ENCODE results near the gene TMEM179.

Gene TMEM179

DNA sequence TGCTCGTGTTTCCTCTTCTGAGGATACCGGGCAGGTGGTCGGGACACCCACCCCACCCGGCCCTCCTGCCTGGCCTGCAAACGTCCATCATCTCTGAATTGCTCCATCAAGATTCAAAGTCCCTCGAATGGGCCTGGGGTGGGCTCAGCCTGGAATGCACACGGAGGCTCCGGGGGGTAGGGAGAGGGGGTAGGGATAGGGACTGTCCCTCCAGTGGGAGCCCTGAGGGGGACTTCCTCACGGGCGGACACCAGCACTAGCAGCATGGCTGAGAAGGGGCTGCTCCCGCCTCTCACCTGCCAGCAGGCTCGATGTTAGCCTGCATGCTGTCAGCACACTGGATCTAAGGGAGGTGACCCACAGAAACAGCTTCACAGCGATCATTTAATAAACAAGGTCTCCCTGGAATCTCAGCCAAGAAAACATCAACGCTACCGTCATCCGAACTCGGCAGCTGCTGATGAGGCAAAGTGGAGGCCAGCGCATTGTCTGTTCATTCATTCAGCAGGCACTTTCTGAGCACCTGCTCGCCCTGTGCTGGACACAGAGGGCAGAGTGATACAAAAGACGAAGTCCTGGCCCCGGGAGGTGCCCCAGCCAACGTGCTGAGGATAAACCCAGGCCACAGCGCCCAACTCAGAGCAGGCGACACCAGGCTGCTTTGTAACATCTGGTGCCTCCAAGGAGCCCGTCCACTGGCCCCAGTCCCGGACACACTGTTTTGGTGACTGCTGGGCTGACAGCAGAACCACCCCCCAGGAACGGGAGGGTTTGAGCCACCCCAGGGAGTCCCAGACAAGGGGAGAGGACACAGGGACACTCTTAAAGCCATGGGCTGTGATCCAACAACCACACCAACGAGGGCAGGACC is 6.3 kb downstream of the TMEM179 start:
- H3K9ac ChIP-seq (ENCODE audit: insufficient read length), result no peak overlapping the region
- TF ChIP-seq EZH2 (IDR thresholded peaks at IDR 0.05), result no peak
- no peak for TF ChIP-seq FOXP2 (optimal IDR thresholded peaks at IDR 0.05; ENCODE audit: control extremely low read depth, extremely low read length, insufficient read depth)
- no peak for TF ChIP-seq POLR2AphosphoS5 (IDR thresholded peaks at IDR 0.05; ENCODE audit: borderline replicate concordance, low read depth, low read length)
- DNase-seq (ENCODE audit: low read depth, low spot score), result no peak
- H3K27ac ChIP-seq, result no peak overlapping the region
- no peaks in the 10 kb centered on the region for H3K9me3 ChIP-seq (ENCODE audit: low read depth, low read length)
- no peaks in the 10 kb centered on the region for H3K36me3 ChIP-seq (ENCODE audit: insufficient read depth, low read length)
- no peak overlapping the region for H3K4me3 ChIP-seq

DNA sequence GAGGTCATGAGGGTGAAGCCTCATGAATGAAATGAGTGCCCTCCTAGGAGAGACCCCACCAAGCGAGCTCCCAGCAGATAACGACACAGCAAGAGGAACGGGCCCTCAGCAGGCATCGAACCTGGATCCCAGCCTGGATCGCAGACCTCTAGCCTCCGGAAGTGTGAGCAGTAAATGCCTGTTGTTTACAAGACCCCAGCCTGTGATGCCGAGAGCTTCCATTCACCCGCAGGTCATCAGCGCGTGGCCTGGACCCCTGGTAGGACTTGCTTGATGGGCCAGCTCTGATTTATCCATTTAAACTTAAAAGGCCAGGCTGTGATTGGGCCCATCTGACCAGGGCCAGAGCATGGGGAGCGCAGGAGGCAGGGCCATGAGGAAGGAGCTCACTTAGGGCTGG is 7.0 kb downstream of the TMEM179 start:
- H3K36me3 ChIP-seq (ENCODE audit: insufficient read depth, low read length), result no peaks in the 10 kb centered on the region
- H3K9me3 ChIP-seq (ENCODE audit: low read depth, low read length), result no peaks in the 10 kb centered on the region
- no peak for DNase-seq (ENCODE audit: low read depth, low spot score)
- H3K9ac ChIP-seq (ENCODE audit: insufficient read length), result no peak overlapping the region
- H3K4me3 ChIP-seq, result no peak overlapping the region
- TF ChIP-seq EZH2 (IDR thresholded peaks at IDR 0.05) (no peak), FOXP2 (optimal IDR thresholded peaks at IDR 0.05; ENCODE audit: control extremely low read depth, extremely low read length, insufficient read depth) (no peak), POLR2AphosphoS5 (IDR thresholded peaks at IDR 0.05; ENCODE audit: borderline replicate concordance, low read depth, low read length) (no peak)
- H3K27ac ChIP-seq, result no peak overlapping the region

DNA sequence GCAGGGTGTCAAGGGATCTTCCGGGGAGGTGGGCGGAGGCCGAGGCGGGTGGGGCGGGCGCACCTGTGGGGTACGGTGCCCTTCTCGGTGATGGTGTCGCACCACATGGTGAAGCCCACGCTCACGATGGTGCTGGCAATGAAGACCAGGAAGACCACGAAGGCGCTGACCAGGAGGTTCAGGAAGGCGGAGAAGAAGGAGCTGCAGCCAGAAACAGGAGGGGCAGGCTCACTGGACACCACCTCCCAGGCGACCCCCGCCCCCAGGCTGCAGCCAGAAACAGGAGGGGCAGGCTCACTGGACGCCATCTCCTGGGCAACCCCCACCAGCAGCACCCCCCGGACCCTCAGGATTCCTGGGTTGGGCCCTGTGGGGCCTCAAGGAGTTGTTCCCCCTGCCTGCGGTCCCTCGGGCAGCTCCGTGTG is 7.6 kb downstream of the TMEM179 start:
- TF ChIP-seq EZH2 (IDR thresholded peaks at IDR 0.05), result no peak
- no peak for TF ChIP-seq POLR2AphosphoS5 (IDR thresholded peaks at IDR 0.05; ENCODE audit: borderline replicate concordance, low read depth, low read length)
- TF ChIP-seq FOXP2 (optimal IDR thresholded peaks at IDR 0.05; ENCODE audit: control extremely low read depth, extremely low read length, insufficient read depth), result no peak
- H3K9me3 ChIP-seq (ENCODE audit: low read depth, low read length), result no peaks in the 10 kb centered on the region
- no peaks in the 10 kb centered on the region for H3K36me3 ChIP-seq (ENCODE audit: insufficient read depth, low read length)
- no peak overlapping the region for H3K4me3 ChIP-seq
- H3K9ac ChIP-seq (ENCODE audit: insufficient read length), result no peak overlapping the region
- H3K27ac ChIP-seq, result no peak overlapping the region
- no peak for DNase-seq (ENCODE audit: low read depth, low spot score)

DNA sequence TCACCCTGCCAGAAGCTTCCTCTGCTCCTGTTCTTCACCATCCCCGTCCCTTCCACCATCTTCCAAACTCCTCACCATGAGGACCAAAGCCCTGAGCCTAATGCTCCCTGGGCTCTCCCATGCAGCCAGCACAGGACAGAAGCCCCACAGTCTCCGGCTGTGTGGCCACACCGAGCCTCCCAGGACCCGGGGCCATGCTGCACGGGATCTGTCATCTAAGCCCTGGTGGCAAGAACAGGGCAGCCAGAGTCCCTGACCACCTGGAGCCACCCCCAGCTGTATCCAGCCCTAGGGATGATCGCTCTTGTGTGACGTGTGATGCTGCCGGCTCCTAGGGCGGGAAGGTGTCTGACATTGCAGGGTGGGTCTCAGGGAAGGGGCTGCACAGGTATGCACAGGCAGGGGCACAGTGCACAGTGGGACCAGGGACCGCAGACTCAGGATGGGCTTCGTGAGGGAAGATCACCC is 8.1 kb downstream of the TMEM179 start:
- H3K9me3 ChIP-seq (ENCODE audit: low read depth, low read length), result no peaks in the 10 kb centered on the region
- H3K9ac ChIP-seq (ENCODE audit: insufficient read length), result no peak overlapping the region
- no peak for DNase-seq (ENCODE audit: low read depth, low spot score)
- no peak overlapping the region for H3K27ac ChIP-seq
- no peaks in the 10 kb centered on the region for H3K36me3 ChIP-seq (ENCODE audit: insufficient read depth, low read length)
- H3K4me3 ChIP-seq, result no peak overlapping the region
- TF ChIP-seq POLR2AphosphoS5 (IDR thresholded peaks at IDR 0.05; ENCODE audit: borderline replicate concordance, low read depth, low read length) (no peak), FOXP2 (optimal IDR thresholded peaks at IDR 0.05; ENCODE audit: control extremely low read depth, extremely low read length, insufficient read depth) (no peak), EZH2 (IDR thresholded peaks at IDR 0.05) (no peak)

DNA sequence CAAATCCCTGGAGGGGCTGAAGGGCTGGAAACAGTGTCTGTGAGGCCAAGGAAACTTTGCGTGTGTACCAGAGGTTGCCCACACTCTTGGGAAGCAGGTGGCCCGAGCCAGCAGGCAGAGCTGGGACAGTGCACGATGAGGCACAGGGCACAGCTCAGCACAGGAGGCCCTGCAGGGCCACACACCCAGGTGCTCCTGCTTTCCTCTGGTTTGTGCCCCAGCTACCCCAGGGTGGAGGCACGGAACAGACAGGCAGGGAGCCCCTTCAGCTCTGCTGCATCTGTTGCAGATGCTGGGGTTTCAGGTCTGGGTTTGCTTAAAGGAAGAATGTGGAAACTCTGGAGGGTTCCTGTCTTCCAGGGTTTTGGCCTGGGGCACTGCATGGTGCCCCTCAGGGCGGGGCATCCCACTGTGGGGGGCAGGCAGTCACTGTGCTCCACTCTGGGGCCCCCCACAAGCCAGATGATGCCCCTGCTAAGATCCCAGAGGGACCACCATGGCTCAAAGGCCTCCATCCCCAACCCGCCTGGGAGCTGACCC is 8.6 kb downstream of the TMEM179 start:
- H3K9ac ChIP-seq (ENCODE audit: insufficient read length), result no peak overlapping the region
- DNase-seq (ENCODE audit: low read depth, low spot score), result no peak
- TF ChIP-seq FOXP2 (optimal IDR thresholded peaks at IDR 0.05; ENCODE audit: control extremely low read depth, extremely low read length, insufficient read depth), result no peak
- no peak for TF ChIP-seq POLR2AphosphoS5 (IDR thresholded peaks at IDR 0.05; ENCODE audit: borderline replicate concordance, low read depth, low read length)
- no peak for TF ChIP-seq EZH2 (IDR thresholded peaks at IDR 0.05)
- H3K9me3 ChIP-seq (ENCODE audit: low read depth, low read length), result no peaks in the 10 kb centered on the region
- H3K36me3 ChIP-seq (ENCODE audit: insufficient read depth, low read length), result no peaks in the 10 kb centered on the region
- no peak overlapping the region for H3K27ac ChIP-seq
- no peak overlapping the region for H3K4me3 ChIP-seq

DNA sequence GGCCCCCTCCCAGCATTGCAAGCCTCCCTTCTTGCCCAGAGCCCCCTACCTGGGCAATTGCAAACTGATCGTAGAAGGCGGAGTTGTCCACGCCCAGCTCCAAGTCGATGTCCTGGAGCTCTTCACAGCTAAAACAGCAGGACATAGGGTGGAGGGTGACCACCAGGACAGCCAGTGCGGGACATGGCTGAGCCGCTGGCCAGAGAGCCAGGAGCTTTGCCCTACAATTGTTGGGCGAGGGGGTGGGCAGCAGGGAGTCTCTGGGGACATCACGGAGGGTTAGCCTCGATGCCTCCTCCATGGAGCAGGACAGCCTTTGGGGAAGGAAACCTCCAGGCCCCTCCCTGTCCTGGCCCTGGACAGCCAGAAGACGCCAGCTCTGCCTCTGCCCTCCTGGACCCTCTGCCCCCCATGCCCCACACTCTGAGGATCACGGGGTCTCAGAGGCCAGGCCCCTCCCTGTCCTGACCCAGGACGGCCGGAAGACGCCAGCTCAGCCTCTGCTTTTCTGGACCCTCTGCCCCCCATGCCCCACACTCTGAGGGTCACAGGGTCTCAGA is 9.4 kb downstream of the TMEM179 start:
- H3K36me3 ChIP-seq (ENCODE audit: insufficient read depth, low read length), result no peaks in the 10 kb centered on the region
- TF ChIP-seq POLR2AphosphoS5 (IDR thresholded peaks at IDR 0.05; ENCODE audit: borderline replicate concordance, low read depth, low read length) (no peak), EZH2 (IDR thresholded peaks at IDR 0.05) (no peak), FOXP2 (optimal IDR thresholded peaks at IDR 0.05; ENCODE audit: control extremely low read depth, extremely low read length, insufficient read depth) (no peak)
- no peak overlapping the region for H3K27ac ChIP-seq
- no peak overlapping the region for H3K4me3 ChIP-seq
- no peak overlapping the region for H3K9ac ChIP-seq (ENCODE audit: insufficient read length)
- DNase-seq (ENCODE audit: low read depth, low spot score), result no peak
- H3K9me3 ChIP-seq (ENCODE audit: low read depth, low read length), result no peaks in the 10 kb centered on the region

DNA sequence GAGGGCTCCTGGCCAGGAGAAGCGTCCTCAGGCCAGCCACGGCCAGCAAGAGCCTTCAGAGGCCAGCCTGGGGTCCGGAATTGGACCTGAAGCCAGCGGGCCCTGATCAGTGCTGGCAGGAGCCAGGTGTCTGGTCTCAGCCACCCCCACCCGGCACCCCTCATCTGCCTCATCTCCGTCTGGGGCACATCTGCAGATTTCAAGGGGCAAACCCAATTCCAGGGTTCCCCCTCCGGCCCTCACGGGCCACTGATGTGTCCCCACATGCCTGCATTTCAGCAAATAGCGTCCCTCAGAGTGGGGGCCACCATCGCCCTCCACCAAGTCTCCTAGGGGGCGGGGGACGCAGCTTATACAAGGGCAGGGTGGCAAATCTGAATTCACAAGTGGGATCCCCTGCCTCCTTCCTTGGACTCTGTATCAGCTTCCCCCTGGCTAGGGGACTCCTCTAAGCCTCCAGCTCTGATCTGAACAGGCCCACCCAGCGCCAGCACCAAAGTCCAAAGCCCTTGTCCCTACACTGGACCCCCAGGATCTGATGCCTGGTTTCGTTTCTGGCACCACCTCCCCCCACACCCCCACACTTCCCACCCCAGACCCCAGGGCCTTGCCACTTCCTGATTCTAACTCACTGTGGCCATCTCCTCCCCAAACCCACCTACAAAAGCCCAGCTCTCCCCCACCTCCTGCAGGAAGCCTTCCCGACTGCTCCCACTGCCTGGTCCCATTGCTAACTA is 10.1 kb downstream of the TMEM179 start:
- H3K9ac ChIP-seq (ENCODE audit: insufficient read length), result no peak overlapping the region
- H3K4me3 ChIP-seq, result no peak overlapping the region
- H3K9me3 ChIP-seq (ENCODE audit: low read depth, low read length), result no peaks in the 10 kb centered on the region
- no peak for TF ChIP-seq EZH2 (IDR thresholded peaks at IDR 0.05)
- no peak for TF ChIP-seq FOXP2 (optimal IDR thresholded peaks at IDR 0.05; ENCODE audit: control extremely low read depth, extremely low read length, insufficient read depth)
- TF ChIP-seq POLR2AphosphoS5 (IDR thresholded peaks at IDR 0.05; ENCODE audit: borderline replicate concordance, low read depth, low read length), result no peak
- H3K36me3 ChIP-seq (ENCODE audit: insufficient read depth, low read length), result no peaks in the 10 kb centered on the region
- DNase-seq (ENCODE audit: low read depth, low spot score), result no peak
- no peak overlapping the region for H3K27ac ChIP-seq

DNA sequence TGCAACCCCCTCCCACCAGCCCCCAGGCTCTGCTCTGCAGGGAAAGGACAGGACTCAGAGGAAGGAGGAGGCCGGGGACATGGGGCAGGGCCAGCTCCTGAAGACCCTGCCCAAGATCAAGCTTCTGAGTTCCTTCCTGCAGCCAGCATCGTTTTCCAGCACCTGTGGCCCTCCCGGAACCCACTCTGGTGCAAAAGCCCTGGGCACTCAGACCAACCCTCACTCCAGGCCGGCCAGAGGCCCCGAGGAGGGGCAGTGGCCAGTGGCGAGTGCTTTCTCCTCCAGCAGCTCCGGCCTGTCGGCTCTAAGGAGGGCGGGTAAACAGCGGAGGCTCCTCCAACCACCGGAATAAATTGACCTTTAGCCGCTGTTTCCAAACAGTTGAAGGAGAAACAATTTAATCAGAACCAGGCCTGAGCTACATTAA is 10.8 kb downstream of the TMEM179 start:
- Histone ChIP-seq H3K27ac (no peak overlapping the region), H3K9ac (ENCODE audit: insufficient read length) (no peak overlapping the region)
- TF ChIP-seq POLR2AphosphoS5 (IDR thresholded peaks at IDR 0.05; ENCODE audit: borderline replicate concordance, low read depth, low read length) (no peak), FOXP2 (optimal IDR thresholded peaks at IDR 0.05; ENCODE audit: control extremely low read depth, extremely low read length, insufficient read depth) (no peak), EZH2 (IDR thresholded peaks at IDR 0.05) (no peak)

More for the DNA sequence above, 10.8 kb downstream of the TMEM179 start:
- Histone ChIP-seq H3K4me3 (no peak overlapping the region), H3K36me3 (ENCODE audit: insufficient read depth, low read length) (no peaks in the 10 kb centered on the region), H3K9me3 (ENCODE audit: low read depth, low read length) (no peaks in the 10 kb centered on the region)
- no peak for DNase-seq (ENCODE audit: low read depth, low spot score)
